NT2/D1 (cell line): Measurements from ENCODE around the gene RAP2B.

Source experiments
- YY1 ChIP-seq: IDR thresholded peaks from 2 replicates; pipeline ENCODE4 v1.6.1; 2011; ENCODE audit not compliant: insufficient read length, insufficient read depth
- ZNF274 ChIP-seq: IDR thresholded peaks from 2 replicates; pipeline ENCODE4 v1.6.1; 2011; ENCODE audit warnings: mild to moderate bottlenecking, low read depth, low read length

GRCh38 chr3:153215966-153216365 lies 53.9 kb downstream of the RAP2B start:
- TF ChIP-seq YY1 (no peak), ZNF274 (no peak)
